Stimulated activated CD4-positive, alpha-beta T cell treated with anti-CD3 and anti-CD28 coated beads, Interleukin-4, amount 100 ng/mL, for 1 hour (primary cell): ENCODE results near the gene B4GALNT4.
"Not testable (repeated sequence)": the region's sequence is repeated elsewhere in the genome, so short reads cannot be mapped to it uniquely, and the experiment has no call there.

Source experiments
- DNase-seq: peaks from one replicate; pipeline ENCODE4 v3.0.0-alpha.2; 2020

B4GALNT4 gene

GRCh38 chr11:409008-409599 lies 39.8 kb downstream of the B4GALNT4 start:
- no peak for DNase-seq

DNA sequence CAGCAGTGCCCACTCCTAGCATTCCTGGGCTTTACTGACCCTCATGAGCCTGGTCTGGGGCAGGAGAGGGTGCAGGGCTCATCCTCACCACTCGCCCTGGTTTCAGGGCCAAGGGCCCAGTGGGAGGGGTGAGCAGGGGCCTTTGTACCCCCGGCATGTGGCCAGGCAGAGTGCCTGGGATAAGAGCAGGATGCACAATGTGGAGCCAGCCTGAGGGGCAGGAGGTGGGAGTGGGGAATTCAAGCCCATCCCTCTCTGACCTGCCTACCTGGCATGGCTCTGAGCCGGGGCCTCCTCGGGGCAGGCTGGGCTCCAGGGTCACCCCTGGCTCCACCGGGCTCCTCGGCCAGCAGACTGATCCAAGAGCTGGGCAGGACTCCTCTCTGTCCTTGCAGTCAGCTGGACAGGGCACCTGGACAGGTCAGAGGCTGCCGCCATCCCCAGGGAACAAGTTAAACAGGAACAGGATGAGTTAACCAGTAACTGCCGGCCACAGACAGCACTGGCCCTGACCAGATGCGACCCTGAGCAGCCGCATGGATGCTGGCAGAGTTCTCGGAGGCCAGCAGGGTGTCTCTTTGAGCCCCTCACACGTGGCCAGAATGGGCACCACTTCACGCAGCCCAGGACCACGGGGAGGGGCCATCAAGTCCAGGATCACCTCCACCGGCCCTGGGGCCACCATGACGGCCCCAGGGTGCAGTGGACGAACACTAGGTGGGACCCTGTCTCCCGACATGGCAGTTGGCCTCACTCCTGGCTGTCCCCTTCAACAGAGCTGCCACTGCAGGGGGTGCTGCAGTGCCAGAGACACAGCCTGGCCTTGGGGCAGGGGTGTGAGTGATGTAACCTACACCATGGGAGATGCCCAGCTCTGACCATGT lies 40.5 kb downstream of the B4GALNT4 start:
- no peak for DNase-seq

- not testable (repeated sequence) for DNase-seq
Measured at GRCh38 chr11:410711-411110, 41.4 kb downstream of the B4GALNT4 start.

GRCh38 chr11:411520-411919 lies 42.2 kb downstream of the B4GALNT4 start:
- not testable (repeated sequence) for DNase-seq

DNA sequence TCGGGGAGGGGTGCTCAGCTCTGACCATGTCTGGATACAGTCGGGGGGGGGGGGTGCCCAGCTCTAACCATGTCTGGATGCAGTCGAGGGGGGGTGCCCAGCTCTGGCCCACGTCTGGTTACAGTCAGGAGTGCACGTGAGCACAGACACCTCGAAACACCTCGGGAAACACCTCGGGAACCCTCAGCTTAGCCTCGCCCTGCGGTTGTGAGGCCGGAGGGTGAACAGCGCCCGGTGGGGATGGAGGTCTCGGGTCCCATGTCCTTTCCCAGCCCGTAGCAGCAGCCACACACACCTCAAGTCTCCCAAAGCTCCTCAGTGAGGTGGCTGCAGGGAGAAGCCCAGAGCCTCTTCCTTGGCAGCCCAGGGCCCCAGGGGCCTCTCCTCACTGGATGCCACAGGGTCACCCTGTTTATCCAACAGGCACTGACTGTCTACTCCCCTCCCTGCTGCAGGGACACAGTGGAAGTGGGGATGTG lies 43.4 kb downstream of the B4GALNT4 start:
- DNase-seq = no peak

- no peak for DNase-seq
Measured at GRCh38 chr11:413120-414081, 44.1 kb downstream of the B4GALNT4 start.

- DNase-seq = no peak
Measured at GRCh38 chr11:414318-414857, 45.1 kb downstream of the B4GALNT4 start.

DNA sequence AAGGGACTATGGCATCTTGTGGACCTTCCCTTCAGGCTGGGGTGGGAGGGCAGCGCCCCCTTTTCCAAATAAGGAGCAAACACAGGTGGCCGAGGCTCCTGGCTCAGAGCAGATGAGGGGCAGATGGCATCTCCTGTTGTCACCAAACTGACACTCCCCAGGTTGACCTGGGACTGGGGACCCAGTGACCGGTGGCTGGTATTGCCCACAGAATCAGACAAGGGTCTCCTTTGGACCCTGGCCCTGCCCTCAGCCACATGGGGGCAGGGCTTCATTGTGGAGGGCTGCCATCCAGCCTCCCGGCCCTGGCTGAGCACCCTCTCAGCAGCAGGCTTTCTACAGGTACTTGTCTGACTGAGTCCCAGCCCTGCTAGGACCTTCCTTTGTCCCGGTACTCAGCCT lies 46.3 kb downstream of the B4GALNT4 start:
- DNase-seq = no peak

- DNase-seq = no peak
Measured at GRCh38 chr11:416051-416756, 46.9 kb downstream of the B4GALNT4 start.

- peak; percentile 47 for DNase-seq
Measured at GRCh38 chr11:416757-417621, 47.7 kb downstream of the B4GALNT4 start.

DNA sequence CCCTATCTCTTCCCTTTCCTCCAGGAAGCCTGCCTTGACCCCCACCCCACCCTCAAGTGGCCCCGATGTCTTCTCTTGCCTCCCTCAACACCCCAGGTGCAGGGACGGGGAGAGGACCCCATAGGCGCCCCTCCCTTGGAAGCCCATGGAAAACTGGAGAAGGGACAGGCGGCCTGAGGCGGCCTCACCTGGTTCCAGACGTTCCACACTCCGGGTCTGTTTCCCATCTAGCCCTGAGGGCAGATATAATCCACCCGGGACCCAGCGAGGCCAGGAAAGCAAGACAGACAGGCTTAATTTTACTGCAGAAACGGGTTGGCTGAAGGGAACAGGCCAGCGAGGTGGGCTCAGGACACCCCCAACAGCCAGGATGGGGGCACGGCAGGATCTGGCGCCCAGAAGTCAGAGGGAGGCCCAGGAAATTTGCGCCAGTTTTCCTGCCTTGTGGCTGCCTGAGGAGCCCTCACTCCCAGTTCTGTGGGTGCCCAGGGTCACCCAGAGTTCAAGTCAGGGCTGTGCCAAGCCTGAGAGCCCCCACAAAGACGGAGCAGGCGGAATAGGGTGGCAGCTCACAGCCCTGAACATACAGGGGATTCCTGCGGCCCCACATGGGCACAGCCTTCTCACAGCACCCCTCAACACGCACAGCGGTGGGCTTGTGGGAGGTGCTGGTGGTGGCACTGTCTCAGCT lies 48.5 kb downstream of the B4GALNT4 start:
- DNase-seq = no peak

- DNase-seq = no peak
Measured at GRCh38 chr11:418343-419247, 49.3 kb downstream of the B4GALNT4 start.

GRCh38 chr11:419248-420005 lies 50.1 kb downstream of the B4GALNT4 start:
- no peak for DNase-seq

- no peak for DNase-seq
Measured at GRCh38 chr11:420054-420910, 51.0 kb downstream of the B4GALNT4 start.

DNA sequence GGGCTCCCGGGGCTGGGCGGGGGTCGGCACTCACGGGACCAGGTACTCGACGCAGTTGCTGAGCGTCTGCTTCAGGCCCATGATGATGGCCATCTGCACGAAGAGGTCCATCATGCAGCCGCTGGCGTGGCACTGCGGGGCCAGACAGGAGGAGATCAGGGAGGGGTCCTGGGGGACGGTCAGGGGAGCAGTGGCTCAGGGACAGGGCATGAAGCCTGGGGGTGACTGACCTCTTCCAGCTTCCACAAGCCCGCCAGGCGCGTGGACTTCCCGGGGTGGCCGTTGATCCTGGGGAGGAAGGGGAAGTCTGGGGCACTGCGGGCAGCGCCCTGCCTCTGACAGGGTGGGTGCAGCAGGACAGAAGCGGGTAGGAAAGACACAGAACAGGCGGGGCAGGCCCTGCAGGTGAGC lies 51.6 kb downstream of the B4GALNT4 start:
- DNase-seq = no peak

DNA sequence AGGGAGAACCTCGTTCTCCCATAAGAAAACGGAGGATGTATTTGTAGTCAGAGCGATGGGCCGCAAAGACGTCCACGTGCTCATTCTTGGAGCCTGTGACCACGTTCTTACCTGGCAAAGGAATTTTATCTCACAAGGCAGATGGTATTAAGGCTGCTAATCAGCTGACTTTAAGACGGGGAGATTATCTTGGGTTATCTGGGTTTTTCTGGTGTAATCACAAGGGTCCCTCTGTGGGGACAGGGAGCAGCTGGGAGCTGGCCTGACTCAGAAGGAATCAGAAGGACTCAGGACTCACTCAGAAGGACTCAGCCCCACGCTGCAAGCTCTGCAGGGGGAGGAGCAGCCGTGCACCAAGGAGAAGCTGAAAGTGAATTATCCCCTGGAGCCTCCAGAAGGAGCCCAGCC lies 53.0 kb downstream of the B4GALNT4 start:
- no peak for DNase-seq

GRCh38 chr11:424232-424631 lies 54.9 kb downstream of the B4GALNT4 start:
- DNase-seq = no peak

- DNase-seq = not testable (repeated sequence)
Measured at GRCh38 chr11:424766-425165, 55.5 kb downstream of the B4GALNT4 start.
